DND-41 (cell line): Measurements from ENCODE around the gene PHKG2.

Experiments used
- ATAC-seq: fragments of 200-7000 bp; cut with Tn5 transposase; 3 replicates; pipeline ENCODE4 v1.9.1; 2021; ENCODE audit warnings: low read depth; ENCODE audit not compliant: insufficient read depth
- DNase-seq: peaks from one replicate; pipeline ENCODE4 v3.0.0-alpha.2; 2020
- H2AFZ ChIP-seq: 2 replicates; pipeline ENCODE4 v1.6.0; 2012; ENCODE audit warnings: low read depth, low read length
- H3K27ac ChIP-seq: 2 replicates; pipeline ENCODE4 v1.5.1; 2012; ENCODE audit warnings: low read length, inconsistent platforms
- H3K27me3 ChIP-seq: fragments of 200-600 bp; sonication (generic); 2 replicates; pipeline ENCODE4 v1.6.0; 2012; ENCODE audit warnings: low read length, mild to moderate bottlenecking, inconsistent platforms; ENCODE audit not compliant: insufficient read depth, poor library complexity
- H3K36me3 ChIP-seq: 2 replicates; pipeline ENCODE4 v1.5.1; 2012; ENCODE audit warnings: low read length, inconsistent platforms; ENCODE audit not compliant: insufficient read depth
- H3K4me1 ChIP-seq: 2 replicates; pipeline ENCODE4 v1.5.1; 2012; ENCODE audit warnings: mild to moderate bottlenecking, low read length; ENCODE audit not compliant: insufficient read depth
- H3K4me2 ChIP-seq: 2 replicates; pipeline ENCODE4 v1.6.0; 2012; ENCODE audit warnings: mild to moderate bottlenecking, moderate library complexity, low read length, inconsistent platforms; ENCODE audit not compliant: insufficient read depth
- H3K4me3 ChIP-seq, 2 experiments: fragments of 200-600 bp in 1 of 2; shearing (Covaris generic) in 1 of 2; 2 replicates each; pipeline ENCODE4 v1.5.1; 2012 to 2016; ENCODE audit warnings: inconsistent platforms in 2 of 2, low read length in 2 of 2, mild to moderate bottlenecking in 2 of 2, low read depth in 1 of 2, moderate library complexity in 1 of 2
- H3K79me2 ChIP-seq: 2 replicates; pipeline ENCODE4 v1.6.0; 2012; ENCODE audit warnings: low read length, inconsistent platforms; ENCODE audit not compliant: insufficient read depth
- H3K9ac ChIP-seq: 2 replicates; pipeline ENCODE4 v1.6.0; 2012; ENCODE audit warnings: low read depth, mild to moderate bottlenecking, inconsistent platforms, low read length, moderate library complexity
- H3K9me3 ChIP-seq: 2 replicates; pipeline ENCODE4 v1.5.1; 2012; ENCODE audit warnings: low read length, moderate library complexity, mild to moderate bottlenecking, inconsistent platforms; ENCODE audit not compliant: insufficient read depth, severe bottlenecking
- H4K20me1 ChIP-seq: 2 replicates; pipeline ENCODE4 v1.6.0; 2012; ENCODE audit warnings: low read length; ENCODE audit not compliant: insufficient read depth
- CTCF ChIP-seq: IDR thresholded peaks from 2 replicates; pipeline ENCODE4 v1.5.1; 2012; ENCODE audit warnings: borderline replicate concordance, low read length, moderate library complexity, mild to moderate bottlenecking; ENCODE audit not compliant: poor library complexity, severe bottlenecking; ENCODE audit errors: extremely low read depth
- EZH2 ChIP-seq: IDR thresholded peaks from 3 replicates; pipeline ENCODE4 v1.6.1; 2012; ENCODE audit warnings: borderline replicate concordance, low read depth, mild to moderate bottlenecking, moderate library complexity, low read length, inconsistent platforms; ENCODE audit not compliant: severe bottlenecking

The PHKG2 gene

GRCh38 chr16:30771726-30772125, 23.5 kb downstream of the PHKG2 start:
- H3K4me3 ChIP-seq = no peak overlapping the region
- no peak for TF ChIP-seq EZH2
- H3K4me1 ChIP-seq = peaks cover 20% of the 10 kb centered on the region
- H2AFZ ChIP-seq = no peak overlapping the region
- H3K27ac ChIP-seq = no peak overlapping the region
- peaks cover 16% of the 10 kb centered on the region for H4K20me1 ChIP-seq
- no peak for DNase-seq
- H3K4me2 ChIP-seq = no peak overlapping the region
- no peaks in the 10 kb centered on the region for H3K27me3 ChIP-seq
- peaks cover 79% of the 10 kb centered on the region for H3K36me3 ChIP-seq
- H3K79me2 ChIP-seq = peaks cover 10% of the 10 kb centered on the region
- no peak overlapping the region for H3K9ac ChIP-seq
- no peaks in the 10 kb centered on the region for H3K9me3 ChIP-seq
- no peak for ATAC-seq

- DNase-seq (no peak), ATAC-seq (no peak)
- Histone ChIP-seq H3K4me2 (no peak overlapping the region), H3K36me3 (peaks cover 58% of the 10 kb centered on the region), H3K27me3 (no peaks in the 10 kb centered on the region), H3K9ac (no peak overlapping the region), H3K4me3 (no peak overlapping the region), H3K27ac (no peak overlapping the region), H3K9me3 (no peaks in the 10 kb centered on the region), H3K4me1 (peaks cover 25% of the 10 kb centered on the region), H3K79me2 (peaks cover 15% of the 10 kb centered on the region), H4K20me1 (peaks cover 21% of the 10 kb centered on the region), H2AFZ (no peak overlapping the region)
- TF ChIP-seq CTCF = no peak
- no peak for TF ChIP-seq EZH2
Observed at GRCh38 chr16:30773826-30774225, 25.6 kb downstream of the PHKG2 start.

GRCh38 chr16:30774367-30775130, 26.3 kb downstream of the PHKG2 start:
- Histone ChIP-seq H3K4me3 (peak overlapping the region in 1 of 2 experiments; percentile 94; a peak in 2 of 4 replicates), H3K9ac (peak overlapping the region; percentile 82), H3K27ac (peak overlapping the region; percentile 74), H3K9me3 (no peaks in the 10 kb centered on the region), H3K27me3 (no peaks in the 10 kb centered on the region), H2AFZ (peak overlapping the region; percentile 76; the same call in 1 of the 2 replicates), H3K79me2 (peaks cover 15% of the 10 kb centered on the region), H3K4me1 (peaks cover 25% of the 10 kb centered on the region), H3K4me2 (peak overlapping the region; percentile 94), H4K20me1 (peaks cover 21% of the 10 kb centered on the region), H3K36me3 (peaks cover 51% of the 10 kb centered on the region)
- TF ChIP-seq EZH2 (no peak), CTCF (no peak)
- no peak for ATAC-seq
- DNase-seq = no peak

- Histone ChIP-seq H2AFZ (peak overlapping the region; percentile 76), H3K4me3 (peak overlapping the region; percentile 79 to 94), H3K36me3 (peaks cover 47% of the 10 kb centered on the region), H3K9me3 (no peaks in the 10 kb centered on the region), H3K4me1 (peaks cover 25% of the 10 kb centered on the region), H3K27ac (peak overlapping the region; percentile 74), H4K20me1 (peaks cover 21% of the 10 kb centered on the region), H3K27me3 (no peaks in the 10 kb centered on the region), H3K9ac (peak overlapping the region; percentile 82), H3K79me2 (peaks cover 15% of the 10 kb centered on the region), H3K4me2 (peak overlapping the region; percentile 94)
- DNase-seq (no peak), ATAC-seq (no peak)
- no peak for TF ChIP-seq EZH2
- no peak for TF ChIP-seq CTCF
Observed at GRCh38 chr16:30775131-30775391, 26.8 kb downstream of the PHKG2 start.
